ENCODE results near the gene GJB3. TPM values are rescaled to one million over a fixed set of nuclear protein-coding genes. Genes with fewer than 3 reads are reported as not detected.

The GJB3 gene
- total RNA-seq, 1 donor from 2014 or later = 24.6 TPM

GRCh38 chr1:34774957-34775356, 6.1 kb upstream of the GJB3 start:
- Histone ChIP-seq H3K4me3 (no peak overlapping the region), H3K9me3 (no peaks in the 10 kb centered on the region), H3K27me3 (no peaks in the 10 kb centered on the region), H3K36me3 (no peaks in the 10 kb centered on the region), H3K4me1 (peaks cover 2% of the 10 kb centered on the region), H3K27ac (no peak overlapping the region)
- no peak for DNase-seq (ENCODE audit: extremely low spot score in 2 of 2)
- TF ChIP-seq POLR2AphosphoS5 (IDR thresholded peaks at IDR 0.05; ENCODE audit: insufficient read depth in 1 of 2, low read depth in 1 of 2) (no peak), POLR2A (IDR thresholded peaks at IDR 0.05) (no peak), CTCF (IDR thresholded peaks at IDR 0.05) (no peak)
- intact Hi-C loops (cut with DNase I) = no loop called here

DNA sequence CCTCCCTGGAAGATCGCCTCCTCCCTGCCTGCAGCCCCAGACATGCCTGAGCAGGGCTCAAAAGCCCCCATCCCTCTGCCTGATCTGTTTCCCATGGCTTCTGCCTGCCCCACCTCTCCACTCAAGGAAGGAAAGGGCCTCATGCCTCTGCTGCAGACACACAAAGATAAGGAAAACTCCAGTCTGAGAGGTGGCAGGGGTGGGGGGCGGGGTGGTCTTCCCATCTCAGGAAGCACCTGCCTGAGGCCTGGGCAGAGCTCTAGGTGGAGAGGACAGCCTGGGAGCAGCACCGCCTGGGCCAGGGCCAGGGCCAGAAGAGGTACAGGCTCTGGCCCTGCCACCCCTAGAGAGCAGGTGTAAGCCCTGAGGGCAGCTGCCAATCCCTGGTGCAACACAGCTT, 4.1 kb upstream of the GJB3 start:
- Histone ChIP-seq H3K27me3 (no peaks in the 10 kb centered on the region), H3K4me3 (no peak overlapping the region), H3K36me3 (no peaks in the 10 kb centered on the region), H3K4me1 (peaks cover 20% of the 10 kb centered on the region), H3K9me3 (no peaks in the 10 kb centered on the region), H3K27ac (no peak overlapping the region)
- intact Hi-C loops (cut with DNase I) = no loop called here
- DNase-seq (ENCODE audit: extremely low spot score in 2 of 2) = no peak
- TF ChIP-seq POLR2AphosphoS5 (IDR thresholded peaks at IDR 0.05; ENCODE audit: insufficient read depth in 1 of 2, low read depth in 1 of 2) (no peak), POLR2A (IDR thresholded peaks at IDR 0.05) (no peak), CTCF (IDR thresholded peaks at IDR 0.05) (no peak)

- no peaks in the 10 kb centered on the region for H3K36me3 ChIP-seq
- H3K4me1 ChIP-seq = peaks cover 20% of the 10 kb centered on the region
- H3K9me3 ChIP-seq = no peaks in the 10 kb centered on the region
- TF ChIP-seq POLR2A (IDR thresholded peaks at IDR 0.05) (no peak), POLR2AphosphoS5 (IDR thresholded peaks at IDR 0.05; ENCODE audit: insufficient read depth in 1 of 2, low read depth in 1 of 2) (no peak), CTCF (IDR thresholded peaks at IDR 0.05) (no peak)
- no peak overlapping the region for H3K27ac ChIP-seq
- H3K4me3 ChIP-seq = no peak overlapping the region
- no peaks in the 10 kb centered on the region for H3K27me3 ChIP-seq
- intact Hi-C loops (cut with DNase I) = no loop called here
- DNase-seq (ENCODE audit: extremely low spot score in 2 of 2) = no peak
Measured at GRCh38 chr1:34777519-34778321, 3.3 kb upstream of the GJB3 start.

DNA sequence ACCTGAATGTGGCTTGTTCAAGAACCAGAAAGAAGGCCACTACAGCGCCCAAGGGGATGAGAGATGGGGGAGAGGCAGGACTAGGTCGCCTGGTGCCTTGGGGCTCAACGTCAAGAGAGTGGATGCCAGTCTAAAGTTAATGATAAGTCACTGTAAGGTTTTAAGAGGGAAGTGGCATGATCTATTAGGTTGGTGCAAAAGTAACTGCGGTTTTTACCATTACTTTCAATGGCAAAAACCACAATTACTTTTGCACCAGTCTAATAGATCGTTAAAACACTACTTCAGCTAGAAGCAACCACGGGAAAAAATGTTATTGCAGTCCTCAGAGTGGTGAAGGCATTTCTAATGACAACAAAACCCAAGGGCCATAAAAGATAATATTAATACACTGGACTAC, 2.6 kb upstream of the GJB3 start:
- no peak for DNase-seq (ENCODE audit: extremely low spot score in 2 of 2)
- Histone ChIP-seq H3K9me3 (no peaks in the 10 kb centered on the region), H3K4me1 (peaks cover 20% of the 10 kb centered on the region), H3K27ac (no peak overlapping the region), H3K4me3 (no peak overlapping the region), H3K36me3 (no peaks in the 10 kb centered on the region), H3K27me3 (no peaks in the 10 kb centered on the region)
- TF ChIP-seq CTCF (IDR thresholded peaks at IDR 0.05) (no peak), POLR2AphosphoS5 (IDR thresholded peaks at IDR 0.05; ENCODE audit: insufficient read depth in 1 of 2, low read depth in 1 of 2) (no peak), POLR2A (IDR thresholded peaks at IDR 0.05) (no peak)
- intact Hi-C loops (cut with DNase I) = no loop called here

DNA sequence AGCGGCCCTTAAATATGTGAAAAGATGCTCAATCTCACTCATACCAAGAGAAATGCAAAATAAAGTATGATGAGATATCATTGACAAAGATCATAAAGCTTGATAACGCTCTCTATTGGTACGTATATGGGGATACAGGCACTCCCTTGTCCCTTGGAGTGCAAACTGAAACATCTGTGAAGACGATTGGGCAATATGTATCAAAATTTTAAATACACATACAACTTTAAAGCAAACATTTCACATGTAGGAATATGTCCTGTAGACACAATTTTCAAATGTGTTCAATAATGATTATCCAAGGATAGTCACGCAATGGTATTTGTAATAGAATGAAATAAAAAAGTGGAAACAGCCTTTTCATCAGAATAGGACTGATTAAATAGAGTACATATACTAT, 2.0 kb upstream of the GJB3 start:
- no peak for TF ChIP-seq POLR2A (IDR thresholded peaks at IDR 0.05)
- no peak for TF ChIP-seq POLR2AphosphoS5 (IDR thresholded peaks at IDR 0.05; ENCODE audit: insufficient read depth in 1 of 2, low read depth in 1 of 2)
- no peak for TF ChIP-seq CTCF (IDR thresholded peaks at IDR 0.05)
- no peak overlapping the region for H3K4me3 ChIP-seq
- no peaks in the 10 kb centered on the region for H3K36me3 ChIP-seq
- no peak for DNase-seq (ENCODE audit: extremely low spot score in 2 of 2)
- H3K27me3 ChIP-seq = no peaks in the 10 kb centered on the region
- intact Hi-C loops (cut with DNase I) = no loop called here
- no peaks in the 10 kb centered on the region for H3K9me3 ChIP-seq
- H3K27ac ChIP-seq = no peak overlapping the region
- peaks cover 20% of the 10 kb centered on the region for H3K4me1 ChIP-seq

Data from vagina (tissue), 2 donors.